ENCODE results near the gene ZFR2. TPM values are rescaled to one million over a fixed set of nuclear protein-coding genes. Genes with fewer than 3 reads are reported as not detected.

Gene ZFR2
- total and polyA plus RNA-seq, 7 donors, result not detected

DNA sequence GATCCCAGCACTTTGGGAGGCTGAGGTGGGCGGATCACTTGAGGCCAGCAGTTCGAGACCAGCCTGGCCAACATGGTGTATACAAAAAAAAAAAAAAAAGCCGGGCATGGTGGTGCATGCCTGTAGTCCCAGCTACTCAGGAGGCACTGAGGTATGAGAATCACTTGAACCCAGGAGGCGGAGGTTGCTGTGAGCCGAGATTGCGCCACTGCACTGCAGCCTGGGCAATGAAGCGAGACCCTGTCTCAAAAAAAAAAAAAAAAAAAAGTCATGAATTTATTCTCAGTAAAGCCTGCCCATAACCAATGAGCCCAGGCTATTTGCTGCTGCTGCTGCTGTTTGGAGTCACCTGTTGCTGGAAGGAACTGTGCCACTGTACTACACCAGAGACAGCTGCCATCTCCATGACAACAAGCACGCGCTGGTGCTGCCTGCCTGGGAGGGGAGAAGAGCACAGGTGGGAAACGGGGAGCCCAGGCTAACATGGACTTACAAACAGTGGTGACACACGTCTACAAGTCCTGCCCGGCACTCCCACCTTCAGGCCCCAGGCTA, 11.3 kb downstream of the ZFR2 start:
- TF ChIP-seq, protein P1, sequence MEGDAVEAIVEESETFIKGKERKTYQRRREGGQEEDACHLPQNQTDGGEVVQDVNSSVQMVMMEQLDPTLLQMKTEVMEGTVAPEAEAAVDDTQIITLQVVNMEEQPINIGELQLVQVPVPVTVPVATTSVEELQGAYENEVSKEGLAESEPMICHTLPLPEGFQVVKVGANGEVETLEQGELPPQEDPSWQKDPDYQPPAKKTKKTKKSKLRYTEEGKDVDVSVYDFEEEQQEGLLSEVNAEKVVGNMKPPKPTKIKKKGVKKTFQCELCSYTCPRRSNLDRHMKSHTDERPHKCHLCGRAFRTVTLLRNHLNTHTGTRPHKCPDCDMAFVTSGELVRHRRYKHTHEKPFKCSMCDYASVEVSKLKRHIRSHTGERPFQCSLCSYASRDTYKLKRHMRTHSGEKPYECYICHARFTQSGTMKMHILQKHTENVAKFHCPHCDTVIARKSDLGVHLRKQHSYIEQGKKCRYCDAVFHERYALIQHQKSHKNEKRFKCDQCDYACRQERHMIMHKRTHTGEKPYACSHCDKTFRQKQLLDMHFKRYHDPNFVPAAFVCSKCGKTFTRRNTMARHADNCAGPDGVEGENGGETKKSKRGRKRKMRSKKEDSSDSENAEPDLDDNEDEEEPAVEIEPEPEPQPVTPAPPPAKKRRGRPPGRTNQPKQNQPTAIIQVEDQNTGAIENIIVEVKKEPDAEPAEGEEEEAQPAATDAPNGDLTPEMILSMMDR (IDR thresholded peaks at IDR 0.05), result no peak
- Histone ChIP-seq H3K4me1 (no peaks in the 10 kb centered on the region), H3K27me3 (ENCODE audit: insufficient read depth in 3 of 3, low read length in 2 of 3) (peaks cover 0 to 4% (median 4%) of the 10 kb centered on the region in 3 donors), H3K27ac (no peak overlapping the region), H3K36me3 (ENCODE audit: insufficient read depth in 1 of 2, low read depth in 1 of 2) (no peaks in the 10 kb centered on the region), H3K9me3 (no peaks in the 10 kb centered on the region), H3K4me3 (no peak overlapping the region)
- no peak for DNase-seq
- intact Hi-C loops (cut with DNase I), result no loop called here
- WGBS, 3 donors, result 62 to 71% (median 64%) methylated on average over 11 to 12 of the region's 12 CpGs
- ATAC-seq, result no peak

- TF ChIP-seq, protein P1 (IDR thresholded peaks at IDR 0.05), result no peak
- WGBS, 3 donors, result 89% methylated on average over 19 of the region's 19 CpGs
- no peak for ATAC-seq
- intact Hi-C loops (cut with DNase I), result no loop called here
- Histone ChIP-seq H3K27me3 (ENCODE audit: insufficient read depth in 3 of 3, low read length in 2 of 3) (no peaks in the 10 kb centered on the region), H3K4me1 (no peaks in the 10 kb centered on the region), H3K36me3 (ENCODE audit: insufficient read depth in 1 of 2, low read depth in 1 of 2) (no peaks in the 10 kb centered on the region), H3K4me3 (no peak overlapping the region), H3K9me3 (peaks cover 10% of the 10 kb centered on the region), H3K27ac (no peak overlapping the region)
- DNase-seq, result no peak
Measured at GRCh38 chr19:3855320-3855719, 13.5 kb downstream of the ZFR2 start.

- H3K9me3 ChIP-seq, result peaks cover 10% of the 10 kb centered on the region
- TF ChIP-seq, protein P1 (IDR thresholded peaks at IDR 0.05), result peak; percentile 14
- H3K27ac ChIP-seq, result no peak overlapping the region
- no peaks in the 10 kb centered on the region for H3K36me3 ChIP-seq (ENCODE audit: insufficient read depth in 1 of 2, low read depth in 1 of 2)
- WGBS, 3 donors, result 43 to 62% (median 46%) methylated on average over 4 of the region's 4 CpGs
- H3K4me3 ChIP-seq, result no peak overlapping the region
- intact Hi-C loops (cut with DNase I), result no loop called here
- no peaks in the 10 kb centered on the region for H3K27me3 ChIP-seq (ENCODE audit: insufficient read depth in 3 of 3, low read length in 2 of 3)
- DNase-seq (no peak), ATAC-seq (peak in 1 of 4 donors; percentile 56)
- H3K4me1 ChIP-seq, result no peaks in the 10 kb centered on the region
Measured at GRCh38 chr19:3852614-3853254, 16.1 kb downstream of the ZFR2 start.

DNA sequence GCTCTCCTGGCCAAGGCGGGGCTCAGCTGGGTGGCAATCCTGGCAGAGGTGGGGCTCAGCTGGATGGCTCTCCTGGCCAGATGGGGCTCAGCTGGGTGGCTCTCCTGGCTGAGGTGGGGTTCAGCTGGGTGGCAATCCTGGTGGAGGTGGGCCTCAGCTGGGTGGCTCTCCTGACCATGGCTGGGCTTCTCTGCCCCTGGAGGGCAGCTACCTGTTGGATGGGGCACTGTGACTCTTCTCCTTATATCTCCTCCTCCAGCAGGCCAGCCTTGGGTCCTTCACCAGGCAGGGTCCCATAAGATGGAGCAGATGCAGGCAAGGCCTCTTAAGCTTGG, 16.7 kb downstream of the ZFR2 start:
- Histone ChIP-seq H3K4me3 (no peak overlapping the region), H3K36me3 (ENCODE audit: insufficient read depth in 1 of 2, low read depth in 1 of 2) (no peaks in the 10 kb centered on the region), H3K9me3 (peaks cover 10% of the 10 kb centered on the region), H3K27me3 (ENCODE audit: insufficient read depth in 3 of 3, low read length in 2 of 3) (no peaks in the 10 kb centered on the region), H3K4me1 (no peaks in the 10 kb centered on the region), H3K27ac (no peak overlapping the region)
- no peak for DNase-seq
- 94 to 100% (median 100%) methylated on average over 1 of the region's 1 CpG for WGBS, 3 donors
- ATAC-seq, result no peak
- TF ChIP-seq, protein P1 (IDR thresholded peaks at IDR 0.05), result no peak
- intact Hi-C loops (cut with DNase I), result no loop called here

All from psoas muscle (tissue), 8 donors.